Loucy (cell line): ENCODE results near the gene PPP1R3D.

Source experiments
- CTCF ChIP-seq: fragments of 200-600 bp; sonication (generic); conservative IDR thresholded peaks from 2 replicates; pipeline ENCODE4 v1.5.1; 2014; ENCODE audit warnings: mild to moderate bottlenecking, antibody characterized with exemption, low read length
- EZH2phosphoT487 ChIP-seq: fragments of 200-600 bp; IDR thresholded peaks from 2 replicates; pipeline ENCODE4 v1.6.1; 2018; ENCODE audit warnings: antibody characterized with exemption, mild to moderate bottlenecking, moderate library complexity, borderline replicate concordance

DNA sequence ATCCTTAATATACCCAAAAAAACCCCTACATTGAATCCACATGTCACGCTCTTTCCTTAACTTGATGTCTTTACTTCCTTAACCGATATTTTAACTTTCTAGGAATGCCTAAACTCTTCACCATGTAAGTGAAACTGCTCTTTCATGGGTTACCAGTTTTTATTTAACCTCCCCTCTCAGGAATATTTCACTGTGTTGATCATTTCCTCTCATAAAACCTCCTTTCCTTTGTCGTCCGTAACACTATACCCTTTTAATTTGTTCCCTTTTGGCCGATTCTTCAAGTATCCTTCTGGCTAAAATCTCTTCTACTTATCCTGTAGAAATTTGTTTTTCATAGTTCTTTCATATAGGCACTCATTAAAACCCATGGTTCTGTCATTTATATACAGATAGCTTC, 31.2 kb downstream of the PPP1R3D start:
- TF ChIP-seq CTCF (no peak), EZH2phosphoT487 (no peak)
